Measurements from ENCODE around the gene SCUBE3. TPM values are rescaled to one million over a fixed set of nuclear protein-coding genes. Genes with fewer than 3 reads are reported as not detected.

The SCUBE3 gene
- polyA plus RNA-seq, 1 donor from 2014 or later, result 7.3 TPM

DNA sequence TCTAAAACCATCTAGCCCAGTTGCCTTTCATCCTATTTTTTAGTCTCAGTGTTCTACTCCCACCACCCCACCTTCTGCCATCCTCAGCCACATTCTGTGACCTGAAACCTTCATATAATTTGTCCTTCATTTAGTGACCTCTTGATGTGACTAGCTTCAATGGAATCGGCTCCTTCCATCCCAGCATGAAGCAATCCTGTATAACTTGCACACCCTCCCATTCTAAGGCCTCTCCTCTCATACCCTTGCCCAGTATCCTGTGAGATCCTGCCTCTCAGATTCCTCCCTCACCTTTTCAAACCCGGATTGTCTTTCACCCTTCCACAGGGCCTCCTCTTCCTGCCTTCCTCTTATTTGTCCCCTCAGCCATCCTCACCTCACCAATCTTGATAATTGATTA lies 48.8 kb downstream of the SCUBE3 start:
- Histone ChIP-seq H3K27ac (ENCODE audit: low read length) (no peak overlapping the region), H3K9me2 (ENCODE audit: insufficient read depth, low read length) (no peaks in the 10 kb centered on the region), H4K20me1 (ENCODE audit: insufficient read depth) (no peaks in the 10 kb centered on the region), H3F3A (ENCODE audit: insufficient read depth, low read length, poor library complexity, severe bottlenecking) (no peaks in the 10 kb centered on the region), H3K4me3 (ENCODE audit: low read length) (no peak overlapping the region), H3K4me2 (ENCODE audit: low read length) (no peak overlapping the region), H3K9me3 (ENCODE audit: low read length) (no peaks in the 10 kb centered on the region), H2AFZ (ENCODE audit: low read depth, low read length) (no peak overlapping the region), H3K79me2 (replicated peaks; ENCODE audit: insufficient read depth, low read length) (peaks cover 11% of the 10 kb centered on the region), H3K36me3 (ENCODE audit: insufficient read depth, low read length) (no peaks in the 10 kb centered on the region), H3K27me3 (ENCODE audit: insufficient read depth, low read depth, low read length) (no peaks in the 10 kb centered on the region), H3K9ac (ENCODE audit: low read length) (no peak overlapping the region)
- TF ChIP-seq MXI1 (conservative IDR thresholded peaks at IDR 0.05; ENCODE audit: poor library complexity, severe bottlenecking), result no peak
- no peak for TF ChIP-seq TAF1 (IDR thresholded peaks at IDR 0.05; ENCODE audit: low read depth)
- no peak for TF ChIP-seq EZH2 (IDR thresholded peaks at IDR 0.05; ENCODE audit: borderline replicate concordance, insufficient read depth, low read length, poor library complexity, severe bottlenecking)
- TF ChIP-seq RAD21 (conservative IDR thresholded peaks at IDR 0.05), result no peak
- TF ChIP-seq REST (IDR thresholded peaks at IDR 0.05; ENCODE audit: borderline replicate concordance), result no peak
- TF ChIP-seq SMC3 (conservative IDR thresholded peaks at IDR 0.05; ENCODE audit: poor library complexity), result no peak
- TF ChIP-seq POLR2AphosphoS5 (IDR thresholded peaks at IDR 0.05), result no peak
- TF ChIP-seq EP300 (conservative IDR thresholded peaks at IDR 0.05; ENCODE audit: poor library complexity, severe bottlenecking), result no peak
- TF ChIP-seq CTCF (IDR thresholded peaks at IDR 0.05; ENCODE audit: poor library complexity, severe bottlenecking), result no peak

DNA sequence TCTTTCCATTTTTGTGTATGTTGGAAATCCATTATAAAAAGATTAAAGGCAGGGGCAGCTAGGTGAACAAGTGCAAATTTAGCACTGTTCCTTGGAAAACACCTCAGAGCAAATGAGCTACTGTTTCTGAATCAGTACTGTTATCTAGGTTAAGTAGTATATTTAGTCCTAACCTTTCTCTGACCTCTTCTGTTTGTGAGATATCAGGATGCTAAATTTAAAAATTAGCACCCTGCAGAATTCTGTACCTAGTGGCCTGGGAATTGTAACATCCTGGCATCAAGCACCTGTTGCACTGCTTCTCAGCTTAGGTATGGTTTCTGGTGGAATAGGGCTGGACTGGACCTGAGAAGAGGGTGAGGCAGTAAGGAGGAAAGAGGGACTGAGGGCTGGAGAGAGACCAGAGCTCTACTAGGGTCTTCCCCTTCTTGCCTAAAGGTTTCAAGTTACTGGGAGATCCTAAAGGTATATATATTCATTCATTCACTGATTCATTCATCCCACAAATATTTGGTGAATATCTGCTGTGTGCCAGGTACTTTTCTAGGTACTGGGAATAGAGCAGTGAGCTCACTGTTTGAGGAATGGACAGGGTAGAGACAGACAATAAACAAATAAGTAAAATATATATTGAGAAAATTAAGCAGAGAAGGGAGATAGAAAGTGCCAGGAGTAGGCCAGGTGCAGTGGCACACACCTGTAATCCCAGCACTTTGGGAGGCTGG lies 51.0 kb downstream of the SCUBE3 start:
- no peak overlapping the region for H3K4me3 ChIP-seq (ENCODE audit: low read length)
- H3K79me2 ChIP-seq (replicated peaks; ENCODE audit: insufficient read depth, low read length), result no peaks in the 10 kb centered on the region
- no peak overlapping the region for H2AFZ ChIP-seq (ENCODE audit: low read depth, low read length)
- TF ChIP-seq CTCF (IDR thresholded peaks at IDR 0.05; ENCODE audit: poor library complexity, severe bottlenecking) (no peak), RAD21 (conservative IDR thresholded peaks at IDR 0.05) (no peak), POLR2AphosphoS5 (IDR thresholded peaks at IDR 0.05) (no peak), EP300 (conservative IDR thresholded peaks at IDR 0.05; ENCODE audit: poor library complexity, severe bottlenecking) (no peak), SMC3 (conservative IDR thresholded peaks at IDR 0.05; ENCODE audit: poor library complexity) (no peak)
- no peaks in the 10 kb centered on the region for H3K27me3 ChIP-seq (ENCODE audit: insufficient read depth, low read depth, low read length)
- H3K9me3 ChIP-seq (ENCODE audit: low read length), result no peaks in the 10 kb centered on the region
- no peaks in the 10 kb centered on the region for H3F3A ChIP-seq (ENCODE audit: insufficient read depth, low read length, poor library complexity, severe bottlenecking)
- no peaks in the 10 kb centered on the region for H3K9me2 ChIP-seq (ENCODE audit: insufficient read depth, low read length)
- no peaks in the 10 kb centered on the region for H3K36me3 ChIP-seq (ENCODE audit: insufficient read depth, low read length)
- H3K4me2 ChIP-seq (ENCODE audit: low read length), result no peak overlapping the region
- H3K27ac ChIP-seq (ENCODE audit: low read length), result no peak overlapping the region
- no peaks in the 10 kb centered on the region for H4K20me1 ChIP-seq (ENCODE audit: insufficient read depth)
- no peak overlapping the region for H3K9ac ChIP-seq (ENCODE audit: low read length)
